Melanocyte of skin (primary cell): ENCODE results near the gene ZNF552. TPM values are rescaled to one million over a fixed set of nuclear protein-coding genes. Genes with fewer than 3 reads are reported as not detected.

Source experiments
- total RNA-seq, 2 donors: library from RNA; depleted of rRNA; stranded (reverse); fragments of >200 nt; gene quantifications; 2 replicates each; pipeline ENCODE4 v1.2.3, GENCODE V29; 2012

Gene ZNF552
- 1 to 10 TPM; 5.0 to 8.3 TPM for total RNA-seq

GRCh38 chr19:57814505-57815246 lies at the start of gene ZNF552:
TSS of gene ZNF552 (minus strand) at chr19:57814913. CDS start at chr19:57814743, 170 bp downstream.

GRCh38 chr19:57849666-57850473 lies 35.2 kb upstream of the ZNF552 start, which contains the start of gene ZNF587:
TSS of gene ZNF587 (plus strand) at chr19:57849859. CDS start at chr19:57850039, 180 bp downstream.

DNA sequence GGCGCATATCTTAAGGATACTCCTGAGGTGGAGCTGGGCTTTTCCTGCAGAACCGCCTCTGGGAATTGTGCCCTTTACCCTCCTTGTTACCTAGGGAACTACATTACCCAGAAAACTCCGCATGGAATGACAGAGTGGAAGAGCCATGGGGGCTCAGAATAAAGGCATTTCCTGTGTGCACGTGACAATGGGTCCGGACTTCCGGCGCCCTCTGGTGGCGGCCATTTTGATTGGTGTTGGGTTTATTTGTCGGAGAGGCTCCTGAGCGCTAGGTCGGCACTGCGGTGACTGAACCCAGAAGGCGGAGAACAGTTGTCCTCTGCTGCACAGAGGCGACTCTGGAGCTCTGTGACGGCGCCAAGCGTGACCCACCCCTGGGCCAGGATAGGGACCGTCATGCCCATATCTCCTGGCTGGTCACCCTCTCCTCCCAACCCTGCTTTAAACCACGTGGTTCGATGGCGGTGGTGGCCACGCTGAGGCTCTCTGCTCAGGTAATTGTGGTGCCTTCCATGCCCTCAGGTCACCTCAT lies 15.4 kb upstream of the ZNF552 start, which contains the start of gene ZNF587B:
TSS of gene ZNF587B (plus strand) at position 229 of the 532 bp plus-strand sequence. CDS start at position 459, 230 bp downstream.

GRCh38 chr19:57769345-57770131 lies 45.2 kb downstream of the ZNF552 start, which contains the start of gene ZNF586:
TSS of gene ZNF586 (plus strand) at chr19:57769676. CDS start at chr19:57769843, 167 bp downstream.

Other genes with a start within 250 kb of the ZNF552 start
- 1 to 10 TPM; 4.8 to 5.7 TPM for gene ZNF416, start 236.0 kb downstream of the ZNF552 start, total RNA-seq
- 10 to 100 TPM in 1 of 2 donors, 1 to 10 TPM in 1; 9.3 to 14.7 TPM for gene ZIK1, start 230.8 kb downstream of the ZNF552 start, total RNA-seq
- gene ZNF530, start 215.0 kb downstream of the ZNF552 start, total RNA-seq: 1 to 10 TPM; 7.6 to 7.7 TPM
- gene ZNF134, start 200.7 kb downstream of the ZNF552 start, total RNA-seq: 10 to 100 TPM; 20.0 to 21.6 TPM
- 1 to 10 TPM; 9.0 to 9.6 TPM for gene ZNF211, start 181.7 kb downstream of the ZNF552 start, total RNA-seq
- not detected for gene ZSCAN4, start 146.0 kb downstream of the ZNF552 start, total RNA-seq
- gene ZNF551, start 132.9 kb downstream of the ZNF552 start, total RNA-seq: 10 to 100 TPM in 1 of 2 donors, 1 to 10 TPM in 1; 6.9 to 11.7 TPM
- gene ZNF154, start 105.7 kb downstream of the ZNF552 start, total RNA-seq: 1 to 10 TPM; 2.7 to 5.9 TPM
- 10 to 100 TPM in 1 of 2 donors, 1 to 10 TPM in 1; 9.7 to 12.0 TPM for gene ZNF671, start 87.3 kb downstream of the ZNF552 start, total RNA-seq
- gene ZNF776, start 68.1 kb downstream of the ZNF552 start, total RNA-seq: 10 to 100 TPM; 14.7 to 15.5 TPM
- 10 to 100 TPM in 1 of 2 donors, 1 to 10 TPM in 1; 9.6 to 12.0 TPM for gene ZNF586, start 45.2 kb downstream of the ZNF552 start, total RNA-seq
- 10 to 100 TPM; 13.4 to 34.0 TPM for gene ZNF587B, start 15.4 kb upstream of the ZNF552 start, total RNA-seq
- 10 to 100 TPM; 21.0 to 29.0 TPM for gene ZNF587, start 34.9 kb upstream of the ZNF552 start, total RNA-seq
- gene ZNF814, start 74.1 kb upstream of the ZNF552 start, total RNA-seq: 10 to 100 TPM in 1 of 2 donors, 1 to 10 TPM in 1; 9.6 to 12.7 TPM
- 1 to 10 TPM; 8.6 to 9.7 TPM for gene ZNF417, start 101.7 kb upstream of the ZNF552 start, total RNA-seq
- gene ZNF418, start 120.5 kb upstream of the ZNF552 start, total RNA-seq: 1 to 10 TPM; 3.1 to 6.3 TPM
- gene ZNF256, start 132.8 kb upstream of the ZNF552 start, total RNA-seq: 1 to 10 TPM; 3.4 to 7.0 TPM
- gene C19orf18, start 159.6 kb upstream of the ZNF552 start, total RNA-seq: under 1 TPM in 1 of 2 donors, not detected in 1; 0.34 TPM
- 10 to 100 TPM in 1 of 2 donors, 1 to 10 TPM in 1; 7.7 to 16.5 TPM for gene ZNF606, start 187.9 kb upstream of the ZNF552 start, total RNA-seq
- not detected for gene ZSCAN1, start 219.1 kb upstream of the ZNF552 start, total RNA-seq
- gene ZNF135, start 244.4 kb upstream of the ZNF552 start, total RNA-seq: 1 to 10 TPM; 2.7 to 3.4 TPM